Vagina (tissue), 2 donors: Measurements from ENCODE around the gene PAPSS2. TPM values are rescaled to one million over a fixed set of nuclear protein-coding genes. Genes with fewer than 3 reads are reported as not detected.

Source experiments
- DNase-seq, 2 donors: peaks; one replicate each; pipeline ENCODE4 v3.0.0-alpha.2; 2017; ENCODE audit errors: extremely low spot score in 2 of 2
- H3K27ac ChIP-seq: fragments of 200-600 bp; sonication (generic); one replicate; pipeline ENCODE4 v1.5.1; 2019
- H3K27me3 ChIP-seq: fragments of 200-600 bp; sonication (generic); one replicate; pipeline ENCODE4 v1.5.1; 2019
- H3K36me3 ChIP-seq, 2 donors: fragments of 200-600 bp; sonication (generic); one replicate each; pipeline ENCODE4 v1.5.1; 2017 to 2019
- H3K4me1 ChIP-seq: fragments of 200-600 bp; sonication (generic); one replicate; pipeline ENCODE4 v1.5.1; 2019
- H3K4me3 ChIP-seq, 2 donors: fragments of 200-600 bp; sonication (generic); 1 replicate in 1 of 2; 2 replicates in 1 of 2; pipeline ENCODE4 v1.5.1; 2016 to 2019
- H3K9me3 ChIP-seq: fragments of 200-600 bp; sonication (generic); one replicate; pipeline ENCODE4 v1.5.1; 2019
- POLR2A ChIP-seq, 2 donors: fragments of 450-650 bp; IDR thresholded peaks; one replicate each; pipeline ENCODE4 v1.6.1; 2017; ENCODE audit warnings: antibody characterized with exemption in 2 of 2, mild to moderate bottlenecking in 2 of 2, moderate library complexity in 2 of 2
- POLR2AphosphoS5 ChIP-seq, 2 donors: sonication (generic); formaldehyde crosslinking; IDR thresholded peaks; one replicate each; pipeline ENCODE4 v1.9.0; 2017; ENCODE audit warnings: antibody characterized with exemption in 2 of 2, mild to moderate bottlenecking in 2 of 2, low read depth in 1 of 2; ENCODE audit not compliant: insufficient read depth in 1 of 2
- intact Hi-C: fragments of 100-400 bp; cut with DNase I; formaldehyde crosslinking; loops from one replicate; pipeline ENCODE4 v1.15.1; 2023
- total RNA-seq: library from RNA; depleted of rRNA; stranded (reverse); fragments of >200 nt; gene quantifications from one replicate; pipeline ENCODE4 v1.2.3, GENCODE V29; 2016
- TF ChIP-seq, protein P1 (sequence below), 3 experiments: fragments of 450-650 bp in 2 of 3; fragments of 200-600 bp in 1 of 3; sonication (generic) in 1 of 3; IDR thresholded peaks; one replicate each; pipeline ENCODE4 v1.5.1; 2017 to 2019; ENCODE audit warnings: antibody characterized with exemption in 3 of 3, mild to moderate bottlenecking in 2 of 3, moderate library complexity in 2 of 3

PAPSS2 gene
- total RNA-seq, 1 donor from 2014 or later, result 12.3 TPM

DNA sequence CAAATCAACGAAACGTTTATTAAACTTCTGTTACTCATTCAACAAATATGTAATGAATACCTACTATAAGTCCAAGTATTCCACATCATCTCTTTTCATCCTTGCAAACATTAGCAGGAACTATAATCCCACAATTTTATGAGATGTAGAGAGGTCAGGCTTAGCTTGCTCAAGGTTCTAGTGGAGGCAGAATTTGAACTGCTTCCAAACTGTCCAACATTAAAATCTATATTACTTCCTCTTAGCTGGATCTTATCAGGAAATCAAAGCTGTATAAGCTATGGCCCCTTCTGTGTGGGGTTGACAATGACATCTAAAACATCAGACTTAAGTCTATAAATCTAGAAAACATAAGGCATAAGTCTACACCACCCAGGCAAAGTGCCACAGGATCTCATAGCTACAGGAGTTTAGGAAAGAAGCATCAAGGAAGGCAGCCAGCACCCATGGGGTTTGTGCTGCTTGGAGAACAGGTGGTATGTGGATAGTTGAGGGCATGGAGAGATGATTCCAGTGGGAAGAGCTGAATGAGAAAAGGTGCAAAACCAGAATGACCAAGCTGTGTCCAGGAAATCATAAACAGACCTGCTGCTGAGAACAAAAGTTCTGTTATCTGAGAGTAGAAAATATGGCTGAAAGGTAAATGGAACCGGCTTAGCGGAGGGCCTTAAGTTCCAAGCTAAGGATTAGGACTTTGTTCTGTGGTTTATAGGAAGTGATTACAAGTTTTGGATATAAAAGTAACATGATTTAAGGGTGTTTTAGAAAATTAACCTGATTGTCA, 34.5 kb downstream of the PAPSS2 start:
- intact Hi-C loops, result no loop called here
- no peaks in the 10 kb centered on the region for H3K9me3 ChIP-seq
- TF ChIP-seq POLR2A (IDR thresholded peaks at IDR 0.05) (no peak), POLR2AphosphoS5 (IDR thresholded peaks at IDR 0.05; ENCODE audit: insufficient read depth in 1 of 2, low read depth in 1 of 2) (no peak)
- TF ChIP-seq, protein P1, sequence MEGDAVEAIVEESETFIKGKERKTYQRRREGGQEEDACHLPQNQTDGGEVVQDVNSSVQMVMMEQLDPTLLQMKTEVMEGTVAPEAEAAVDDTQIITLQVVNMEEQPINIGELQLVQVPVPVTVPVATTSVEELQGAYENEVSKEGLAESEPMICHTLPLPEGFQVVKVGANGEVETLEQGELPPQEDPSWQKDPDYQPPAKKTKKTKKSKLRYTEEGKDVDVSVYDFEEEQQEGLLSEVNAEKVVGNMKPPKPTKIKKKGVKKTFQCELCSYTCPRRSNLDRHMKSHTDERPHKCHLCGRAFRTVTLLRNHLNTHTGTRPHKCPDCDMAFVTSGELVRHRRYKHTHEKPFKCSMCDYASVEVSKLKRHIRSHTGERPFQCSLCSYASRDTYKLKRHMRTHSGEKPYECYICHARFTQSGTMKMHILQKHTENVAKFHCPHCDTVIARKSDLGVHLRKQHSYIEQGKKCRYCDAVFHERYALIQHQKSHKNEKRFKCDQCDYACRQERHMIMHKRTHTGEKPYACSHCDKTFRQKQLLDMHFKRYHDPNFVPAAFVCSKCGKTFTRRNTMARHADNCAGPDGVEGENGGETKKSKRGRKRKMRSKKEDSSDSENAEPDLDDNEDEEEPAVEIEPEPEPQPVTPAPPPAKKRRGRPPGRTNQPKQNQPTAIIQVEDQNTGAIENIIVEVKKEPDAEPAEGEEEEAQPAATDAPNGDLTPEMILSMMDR (IDR thresholded peaks at IDR 0.05), result no peak
- H3K4me3 ChIP-seq, result no peak overlapping the region
- H3K27me3 ChIP-seq, result no peaks in the 10 kb centered on the region
- H3K27ac ChIP-seq, result no peak overlapping the region
- H3K4me1 ChIP-seq, result no peaks in the 10 kb centered on the region
- DNase-seq, result no peak
- H3K36me3 ChIP-seq, result no peaks in the 10 kb centered on the region

DNA sequence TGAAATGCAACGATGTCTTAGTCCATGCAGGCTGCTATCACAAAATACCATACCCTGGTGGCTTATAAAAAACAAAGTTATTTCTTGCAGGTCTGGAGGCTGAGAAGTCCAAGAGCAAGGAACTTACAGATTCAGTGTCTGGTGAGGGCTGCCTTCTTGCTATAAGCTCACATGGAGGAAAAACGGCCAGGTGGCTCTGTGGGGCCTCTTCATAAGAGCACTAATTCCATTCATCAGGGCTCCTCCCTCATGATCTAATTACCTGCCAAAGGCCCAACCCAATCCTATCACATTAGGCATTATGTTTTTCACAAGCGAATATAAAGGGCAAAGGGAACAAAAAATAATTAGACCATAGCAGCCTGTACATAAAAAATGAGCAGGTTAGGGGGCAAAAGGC, 35.4 kb downstream of the PAPSS2 start:
- TF ChIP-seq POLR2A (IDR thresholded peaks at IDR 0.05) (no peak), POLR2AphosphoS5 (IDR thresholded peaks at IDR 0.05; ENCODE audit: insufficient read depth in 1 of 2, low read depth in 1 of 2) (no peak)
- TF ChIP-seq, protein P1 (IDR thresholded peaks at IDR 0.05), result no peak
- H3K36me3 ChIP-seq, result no peaks in the 10 kb centered on the region
- no peak overlapping the region for H3K27ac ChIP-seq
- H3K4me3 ChIP-seq, result no peak overlapping the region
- intact Hi-C loops, result no loop called here
- no peaks in the 10 kb centered on the region for H3K27me3 ChIP-seq
- H3K9me3 ChIP-seq, result no peaks in the 10 kb centered on the region
- DNase-seq, result no peak
- H3K4me1 ChIP-seq, result no peaks in the 10 kb centered on the region

DNA sequence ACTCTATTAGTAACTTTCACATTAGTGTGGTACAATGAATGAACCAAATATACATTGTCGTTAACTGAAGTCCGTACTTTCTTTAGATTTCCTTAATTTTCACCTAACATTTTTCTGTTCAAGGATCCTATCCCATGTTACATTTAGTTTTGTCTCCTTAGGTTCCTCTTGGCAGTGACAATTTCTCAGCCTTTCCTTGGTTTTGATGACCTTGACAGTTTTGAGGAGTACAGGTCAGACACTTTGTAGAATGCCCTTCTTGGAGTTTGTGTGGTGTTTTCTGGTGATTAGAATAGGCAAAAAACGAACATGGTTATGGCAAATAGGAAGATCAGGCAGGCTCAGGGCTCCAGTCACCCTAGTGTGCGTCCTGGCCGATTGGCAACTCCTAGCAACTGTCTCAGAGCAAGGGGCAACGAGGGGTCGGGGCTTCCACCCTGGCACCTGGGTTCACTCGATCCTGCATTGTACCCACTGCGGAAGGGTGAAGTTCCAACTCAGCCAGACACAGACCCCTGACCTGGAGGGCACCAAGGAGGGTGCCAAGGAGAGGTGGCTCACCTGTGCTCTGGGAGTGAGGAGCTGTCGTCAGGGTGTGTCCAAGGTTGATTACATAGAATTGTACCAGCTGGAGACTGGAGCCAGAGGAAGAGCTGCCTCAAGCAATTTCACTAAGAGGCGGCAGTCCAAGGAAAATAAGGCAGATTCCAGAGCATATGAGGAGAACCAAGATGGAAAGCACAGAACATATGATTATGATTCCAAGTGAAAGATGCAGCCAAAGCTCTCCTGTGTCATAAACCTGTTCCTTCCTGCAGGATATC, 37.5 kb downstream of the PAPSS2 start:
- Histone ChIP-seq H3K4me3 (no peak overlapping the region), H3K36me3 (no peaks in the 10 kb centered on the region), H3K4me1 (peaks cover 6% of the 10 kb centered on the region), H3K27me3 (no peaks in the 10 kb centered on the region), H3K27ac (no peak overlapping the region), H3K9me3 (no peaks in the 10 kb centered on the region)
- intact Hi-C loops, result loop anchor here (2.0 kb wide), 1 partner anchor 16 kb away; no protein-coding TSS in a partner anchor
- TF ChIP-seq POLR2AphosphoS5 (IDR thresholded peaks at IDR 0.05; ENCODE audit: insufficient read depth in 1 of 2, low read depth in 1 of 2) (no peak), POLR2A (IDR thresholded peaks at IDR 0.05) (no peak)
- TF ChIP-seq, protein P1 (IDR thresholded peaks at IDR 0.05), result no peak
- DNase-seq, result no peak

DNA sequence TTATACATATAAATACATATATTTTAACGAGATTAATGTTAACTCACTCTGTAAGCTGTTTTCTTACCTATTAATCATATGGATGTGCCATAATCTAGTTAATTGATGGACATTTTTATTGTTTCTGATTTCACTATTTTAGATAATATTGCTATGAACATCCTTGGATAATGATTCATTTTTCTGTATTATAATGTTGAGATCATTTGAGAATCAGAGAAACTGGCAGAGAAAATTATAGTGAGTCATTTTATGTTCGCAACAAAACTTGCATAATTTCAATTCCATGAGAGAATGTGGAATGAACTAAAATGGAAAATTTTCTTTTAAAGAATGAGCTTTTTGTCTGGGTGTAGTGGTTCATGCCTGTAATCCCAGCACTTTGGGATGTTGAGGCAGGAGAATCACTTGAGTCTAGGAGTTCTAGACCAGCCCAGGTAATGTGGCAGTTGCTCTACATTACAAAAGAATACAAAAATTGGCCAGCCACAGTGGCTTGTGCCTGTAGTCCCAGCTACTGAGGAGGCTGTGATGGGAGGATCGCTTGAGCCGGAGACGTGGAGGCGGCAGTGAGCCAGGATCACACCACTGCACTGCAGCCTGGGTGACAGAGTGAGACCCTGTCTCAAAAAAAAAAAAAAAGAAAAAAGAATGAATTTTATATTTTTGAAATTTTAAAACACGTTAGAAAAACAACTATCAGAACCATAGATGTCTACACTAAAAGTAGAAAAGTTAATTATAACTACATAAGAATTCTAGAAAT, 40.5 kb downstream of the PAPSS2 start:
- H3K9me3 ChIP-seq, result no peaks in the 10 kb centered on the region
- H3K27ac ChIP-seq, result no peak overlapping the region
- no peak for DNase-seq
- peaks cover 6% of the 10 kb centered on the region for H3K4me1 ChIP-seq
- no peaks in the 10 kb centered on the region for H3K36me3 ChIP-seq
- H3K27me3 ChIP-seq, result no peaks in the 10 kb centered on the region
- no peak overlapping the region for H3K4me3 ChIP-seq
- TF ChIP-seq POLR2AphosphoS5 (IDR thresholded peaks at IDR 0.05; ENCODE audit: insufficient read depth in 1 of 2, low read depth in 1 of 2), result peak in 1 of 2 donors; percentile 43
- TF ChIP-seq, protein P1 (IDR thresholded peaks at IDR 0.05), result no peak
- intact Hi-C loops, result no loop called here
